ENCODE data around the gene PLEKHM3.
"Not testable (repeated sequence)": the region's sequence is repeated elsewhere in the genome, so short reads cannot be mapped to it uniquely, and the experiment has no call there.

The PLEKHM3 gene

DNA sequence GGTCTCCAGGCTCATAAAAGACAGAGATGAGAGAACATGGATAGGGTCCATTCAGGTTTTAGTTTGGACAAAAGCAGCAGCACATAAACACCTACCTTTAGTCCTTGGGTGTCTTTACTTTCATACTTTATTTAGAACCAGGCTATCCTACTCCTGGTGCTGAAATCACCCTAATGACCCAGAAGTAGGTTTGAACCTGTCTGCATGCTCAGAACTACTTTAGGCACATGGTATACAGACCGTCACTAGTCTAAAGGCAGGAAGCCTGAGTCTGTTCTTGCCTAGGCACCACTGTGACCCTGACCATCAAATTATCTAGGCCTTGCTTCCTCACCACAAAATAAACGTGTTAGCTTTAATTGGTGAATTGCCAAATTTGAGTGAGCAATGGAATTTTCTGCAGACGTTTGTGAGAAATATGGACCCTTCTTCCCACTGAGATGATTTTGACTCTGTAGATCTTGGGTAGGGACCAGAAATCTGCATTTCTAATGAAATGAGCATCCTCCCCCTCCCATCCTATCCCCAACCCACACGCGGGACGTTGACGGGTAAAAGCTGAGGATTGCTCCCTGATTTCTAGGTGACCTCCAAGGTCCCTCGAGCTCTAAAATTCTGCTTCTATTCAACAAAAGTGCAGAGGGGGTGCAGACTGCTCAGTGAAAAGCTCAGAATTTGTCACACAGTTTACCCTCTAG, 75.1 kb downstream of the PLEKHM3 start:
- FAIRE-seq, result no peak

DNA sequence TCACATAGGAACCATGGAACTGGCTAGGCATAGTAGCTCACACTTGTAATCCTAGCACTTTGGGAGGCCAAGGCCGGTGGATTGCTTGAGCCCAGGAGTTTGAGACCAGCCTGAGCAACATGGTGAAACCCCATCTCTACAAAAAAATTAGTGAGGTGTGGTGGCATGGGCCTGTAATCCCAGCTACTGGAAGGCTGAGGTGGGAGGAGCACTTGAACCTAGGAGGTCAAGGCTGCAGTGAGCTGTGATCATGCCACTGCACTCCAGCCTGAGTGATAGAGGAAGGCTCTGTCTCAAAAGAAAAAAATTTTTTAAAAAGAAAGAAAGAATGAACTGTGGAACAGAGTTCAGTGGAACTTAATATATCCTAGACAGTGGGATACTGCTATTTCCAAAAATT, 76.1 kb downstream of the PLEKHM3 start:
- FAIRE-seq, result not testable (repeated sequence)

DNA sequence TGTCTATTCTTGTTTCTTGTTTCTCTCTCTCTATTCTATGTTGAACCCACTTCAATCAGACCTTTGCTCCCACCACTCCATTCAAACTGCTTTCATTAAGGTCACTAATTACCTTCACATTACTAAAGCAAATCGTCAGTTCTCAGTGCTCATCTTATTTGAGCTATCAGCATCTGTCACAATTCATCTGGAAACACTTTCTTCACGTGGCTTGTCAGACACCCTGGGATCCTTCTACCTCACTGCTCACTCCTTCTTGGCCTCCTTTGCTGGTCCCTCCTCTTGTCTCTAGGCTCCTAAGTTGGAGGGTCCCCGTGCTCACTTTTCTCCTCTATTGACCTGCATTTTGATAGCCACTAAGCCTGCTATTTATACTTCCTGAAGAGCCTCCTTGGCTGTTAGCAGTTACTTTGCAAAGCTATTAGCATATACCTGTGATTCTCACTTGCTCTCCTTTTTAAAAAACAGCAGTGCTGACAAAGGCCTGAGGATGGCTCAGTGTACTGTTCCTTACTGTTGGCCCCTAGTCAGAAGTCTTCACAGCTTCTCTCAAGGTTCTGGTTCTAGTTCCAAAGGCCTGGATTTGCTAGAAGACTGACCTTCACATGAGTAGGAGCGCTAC, 80.2 kb downstream of the PLEKHM3 start:
- no peak for FAIRE-seq

DNA sequence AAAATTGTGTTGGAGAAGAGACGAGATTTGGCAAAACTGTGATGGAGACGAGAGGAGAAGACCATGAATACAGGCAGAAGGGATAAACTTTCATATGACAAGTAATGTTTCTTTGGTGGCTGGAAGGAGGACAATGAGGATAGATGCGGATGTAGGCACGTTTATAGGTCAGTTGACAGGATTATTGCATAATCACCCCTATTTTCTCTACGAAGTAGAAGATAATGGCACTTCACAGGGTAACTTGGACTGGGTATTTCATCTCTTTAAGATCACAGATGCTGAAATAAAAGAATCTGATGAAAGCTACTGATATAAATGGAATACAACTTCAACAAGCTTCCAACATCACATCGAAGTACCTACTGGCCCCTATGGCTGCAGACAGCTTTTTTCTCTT, 81.0 kb downstream of the PLEKHM3 start:
- no peak for FAIRE-seq

DNA sequence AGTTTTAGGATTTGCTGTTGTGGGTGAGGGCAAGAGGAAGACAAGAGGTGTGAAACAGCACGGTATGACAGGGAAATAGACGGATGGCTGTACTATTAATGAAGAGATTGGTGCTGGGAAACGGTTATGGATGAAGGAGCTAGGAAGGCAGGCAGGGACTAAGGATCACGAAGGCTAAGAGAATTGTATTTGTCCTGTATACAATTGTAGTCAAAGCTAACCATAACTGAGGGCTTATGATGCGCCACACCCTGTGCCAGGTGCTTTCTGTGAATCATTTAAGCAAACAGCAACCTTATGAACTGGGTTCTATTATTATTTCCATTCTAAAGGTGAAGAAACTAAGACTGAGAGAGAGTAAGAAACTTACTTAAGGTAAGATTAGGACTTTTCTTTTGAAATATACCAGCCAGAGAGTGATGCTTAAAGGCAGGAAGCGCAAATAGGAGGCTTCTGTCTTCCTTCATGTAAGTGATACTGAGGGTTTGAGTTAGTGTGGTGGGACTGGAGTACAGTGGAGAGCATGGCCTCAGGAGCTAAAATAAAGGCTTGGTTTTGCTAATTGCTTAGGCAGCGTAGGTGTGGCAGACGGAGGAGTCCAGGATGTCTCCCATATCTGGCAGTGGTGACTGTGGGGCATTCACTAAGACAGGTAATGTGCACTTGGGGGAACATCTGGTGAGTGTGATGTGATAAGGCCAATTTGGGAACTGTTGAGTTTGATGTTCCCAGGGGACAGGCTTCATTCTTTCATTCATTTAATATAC, 85.8 kb downstream of the PLEKHM3 start:
- no peak for FAIRE-seq

DNA sequence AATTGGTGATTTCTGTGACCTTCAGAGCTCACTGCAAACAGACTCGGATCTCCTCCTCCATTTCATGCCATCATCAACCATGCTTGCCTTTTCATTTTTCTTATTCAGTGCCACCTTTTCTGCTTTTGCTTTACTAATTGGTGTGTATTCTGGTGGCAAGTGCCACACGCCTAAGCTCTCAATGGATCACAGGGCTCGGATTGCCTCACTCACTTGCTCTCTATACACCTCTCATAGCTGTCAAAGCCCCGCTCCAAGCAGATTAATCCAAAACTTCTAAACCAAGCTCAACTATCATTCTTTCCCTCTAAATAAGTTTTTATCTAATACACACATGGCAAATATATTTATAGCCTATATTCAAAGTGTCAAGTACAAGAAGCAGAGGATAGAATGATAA, 86.4 kb downstream of the PLEKHM3 start:
- no peak for FAIRE-seq

DNA sequence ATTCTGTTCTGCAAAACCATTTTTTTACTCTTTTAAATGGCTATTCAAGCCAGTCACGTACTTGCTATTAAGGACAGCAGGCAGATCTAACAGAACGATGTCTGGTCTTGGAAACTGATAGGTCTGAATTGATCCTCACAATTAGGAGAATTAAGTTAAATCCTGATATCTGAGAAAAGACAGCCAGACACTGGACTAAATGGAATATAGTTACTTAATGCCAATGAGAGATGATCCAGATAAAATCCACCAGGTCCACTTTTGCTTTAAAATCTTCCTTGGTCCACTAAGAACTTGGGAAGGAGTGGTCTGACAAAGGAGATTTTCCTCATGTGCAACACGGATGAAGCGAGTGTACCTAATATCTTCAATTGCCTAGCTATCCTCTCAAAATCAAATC, 86.9 kb downstream of the PLEKHM3 start:
- no peak for FAIRE-seq

DNA sequence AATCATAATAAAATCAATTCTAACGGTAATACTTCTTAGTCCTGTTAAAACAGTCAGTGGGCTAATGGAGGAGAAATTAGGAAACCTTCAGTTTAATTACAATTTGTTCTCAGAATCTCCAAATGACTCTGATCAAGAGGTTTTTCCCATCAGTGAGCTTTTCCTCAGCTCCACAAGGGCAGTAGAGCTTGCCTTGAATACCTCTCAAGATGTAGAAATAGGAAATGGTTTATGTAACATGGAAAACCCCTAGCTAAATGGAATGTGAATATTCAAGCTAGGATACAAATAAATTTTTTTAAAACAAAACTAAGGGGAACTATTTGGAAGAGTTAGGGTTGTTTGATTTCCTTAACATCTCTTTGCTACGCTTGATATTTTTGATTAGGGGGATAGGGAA, 87.5 kb downstream of the PLEKHM3 start:
- no peak for FAIRE-seq

DNA sequence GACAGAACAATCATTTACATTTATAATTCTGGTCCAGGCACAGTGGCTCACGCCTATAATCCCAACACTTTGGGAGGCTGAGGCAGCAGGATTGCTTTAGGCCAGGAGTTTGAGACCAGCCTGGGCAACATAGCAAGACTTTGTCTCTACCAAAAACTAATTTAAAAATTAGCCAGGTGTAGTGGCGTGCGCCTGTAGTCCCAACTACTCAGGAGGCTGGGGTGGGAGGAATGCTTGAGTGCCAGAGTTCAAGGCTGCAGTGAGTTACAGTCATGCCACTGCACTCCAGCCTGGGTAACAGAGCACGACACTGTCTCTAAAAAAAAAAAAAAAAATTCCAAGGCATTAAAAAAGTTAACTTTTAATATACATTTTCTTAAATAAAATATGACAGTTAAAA, 88.1 kb downstream of the PLEKHM3 start:
- FAIRE-seq, result no peak

DNA sequence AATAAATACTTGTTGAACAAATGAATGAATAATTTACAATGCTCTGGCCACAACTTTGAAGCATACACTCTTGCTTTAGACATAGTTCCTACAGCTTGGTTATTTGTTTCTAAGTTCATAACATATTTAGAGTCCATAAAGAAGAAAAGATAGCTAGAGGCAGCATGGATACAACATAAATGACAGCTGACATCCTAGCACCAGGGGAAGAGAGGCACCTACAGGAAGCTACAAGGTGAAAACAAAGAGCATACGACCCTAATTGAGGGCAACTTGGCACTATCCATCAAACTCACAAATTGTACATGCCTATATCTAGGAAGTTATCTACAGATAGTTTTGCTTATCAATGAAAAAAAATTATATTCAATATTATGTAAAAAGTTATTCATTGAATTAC, 88.9 kb downstream of the PLEKHM3 start:
- no peak for FAIRE-seq

DNA sequence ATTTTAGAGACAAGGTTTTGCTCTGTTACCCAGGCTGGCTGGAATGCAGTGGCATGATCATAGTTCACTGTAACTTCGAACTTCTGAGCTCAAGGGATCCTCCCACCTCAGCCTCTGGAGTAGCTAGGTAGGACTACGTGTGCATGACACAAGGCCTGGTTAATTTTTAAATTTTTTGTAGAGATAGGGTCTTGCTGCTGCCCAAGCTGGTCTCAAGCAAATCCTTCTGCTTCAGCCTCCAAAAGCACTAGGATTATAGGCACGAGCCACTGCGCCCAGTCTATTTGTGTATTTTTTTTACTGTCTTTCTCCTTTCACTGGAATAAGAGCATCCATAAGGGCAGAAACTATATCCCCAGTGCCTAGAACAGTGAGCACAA, 89.3 kb downstream of the PLEKHM3 start:
- FAIRE-seq, result no peak

DNA sequence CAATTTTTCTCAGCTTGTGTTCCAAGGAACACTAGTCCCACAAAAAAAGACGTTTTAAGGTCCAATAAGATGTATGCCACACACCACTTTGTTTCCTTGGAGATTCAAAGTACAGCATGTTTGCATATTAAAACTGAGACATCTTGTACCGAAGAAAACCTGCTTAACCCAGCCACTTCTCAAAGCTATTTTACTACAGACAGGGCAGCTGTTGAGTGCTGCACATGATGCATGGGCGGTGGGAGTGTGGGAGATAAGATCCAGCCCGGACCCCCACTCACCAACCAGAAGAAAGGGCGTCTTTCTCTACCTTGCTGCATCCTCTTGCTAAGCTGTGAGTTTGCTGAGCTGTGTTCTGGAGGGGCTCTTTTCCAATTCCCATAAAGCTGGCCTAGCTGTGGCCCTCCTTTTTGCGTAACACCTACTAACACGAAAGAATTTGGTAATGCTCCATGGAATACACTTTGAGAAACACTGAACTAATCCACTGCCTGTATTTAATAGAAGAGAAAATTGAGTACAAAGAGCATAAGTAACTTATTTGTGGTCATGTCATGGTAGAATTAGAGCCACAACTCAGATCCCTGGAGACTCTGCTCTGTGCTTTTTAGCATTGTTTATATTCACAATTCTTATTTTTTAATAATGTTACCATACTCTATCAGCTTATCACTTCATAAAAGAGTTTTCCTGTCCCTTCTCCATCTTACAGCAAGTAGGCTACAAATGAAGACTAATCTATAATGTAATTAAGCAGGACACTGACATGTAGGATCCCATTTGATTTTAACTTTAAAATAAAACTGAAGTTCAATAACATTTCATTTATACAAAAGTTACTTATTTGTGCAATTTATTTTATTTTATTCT, 90.0 kb downstream of the PLEKHM3 start:
- no peak for FAIRE-seq

DNA sequence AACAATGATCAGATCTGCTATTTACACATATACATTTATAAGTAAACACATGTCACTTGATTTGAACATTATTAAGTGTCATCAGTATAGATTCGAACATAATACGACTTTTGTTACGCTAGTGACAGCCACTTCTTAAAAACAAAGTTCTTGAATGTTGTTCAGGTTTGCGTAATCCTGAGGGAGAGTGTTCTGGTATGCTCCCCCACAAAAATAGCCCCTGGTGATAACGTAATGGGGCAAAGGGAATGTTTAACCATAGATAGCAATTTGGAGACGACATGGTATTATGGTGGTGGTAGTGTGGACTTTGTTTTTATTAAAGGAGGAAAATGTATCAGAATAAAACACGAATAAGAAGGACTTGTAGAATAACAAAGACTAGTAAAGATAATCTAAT, 90.6 kb downstream of the PLEKHM3 start:
- no peak for FAIRE-seq

DNA sequence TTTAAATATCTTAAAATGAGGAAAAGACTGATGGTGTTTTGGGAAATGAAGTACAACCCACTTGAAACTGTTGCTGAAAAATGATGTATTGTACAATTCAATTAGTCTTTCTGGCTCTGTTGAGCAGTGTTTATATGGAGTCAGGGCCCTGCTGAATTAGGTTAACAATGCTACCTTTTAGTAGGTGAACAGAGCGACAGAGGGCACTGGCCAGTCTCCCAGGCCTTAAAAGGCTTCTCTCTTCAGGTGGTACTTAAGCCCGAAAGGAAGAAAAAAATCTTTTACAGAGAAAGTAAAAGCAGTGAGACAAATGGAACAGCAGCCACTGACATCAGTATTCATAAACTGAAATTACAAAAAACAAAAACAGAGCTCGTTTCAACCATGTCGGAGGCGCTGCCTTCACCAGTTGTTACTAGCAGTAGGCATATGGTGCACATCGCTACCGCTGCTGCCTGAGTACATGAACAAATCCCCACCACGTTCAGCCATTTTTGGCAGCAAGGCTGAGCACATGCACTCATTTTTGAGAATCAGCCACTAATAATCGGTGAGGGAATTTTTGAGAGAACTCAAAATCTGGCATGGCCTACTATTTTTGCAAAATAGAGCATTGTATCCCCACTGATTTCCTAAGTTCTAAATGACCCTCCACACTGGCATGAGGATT, 91.8 kb downstream of the PLEKHM3 start:
- no peak for FAIRE-seq

DNA sequence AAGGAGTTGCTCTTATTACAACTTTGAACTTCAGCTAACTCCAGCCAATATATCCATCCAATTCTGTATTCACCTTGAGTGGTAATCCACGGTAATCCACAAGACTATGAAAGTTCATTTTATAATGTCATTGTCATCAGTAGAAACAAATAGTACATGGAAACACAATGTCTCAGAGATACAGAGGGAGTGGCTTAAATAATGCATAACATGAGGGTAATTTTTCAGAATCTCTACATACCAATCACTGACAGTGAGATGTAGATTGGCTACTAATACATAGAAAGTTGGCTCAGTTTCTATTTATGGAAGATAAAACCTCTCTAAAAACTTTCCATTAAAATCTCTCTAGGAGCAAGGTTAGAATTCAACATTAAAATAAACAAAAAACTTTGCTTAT, 93.2 kb downstream of the PLEKHM3 start:
- no peak for FAIRE-seq

DNA sequence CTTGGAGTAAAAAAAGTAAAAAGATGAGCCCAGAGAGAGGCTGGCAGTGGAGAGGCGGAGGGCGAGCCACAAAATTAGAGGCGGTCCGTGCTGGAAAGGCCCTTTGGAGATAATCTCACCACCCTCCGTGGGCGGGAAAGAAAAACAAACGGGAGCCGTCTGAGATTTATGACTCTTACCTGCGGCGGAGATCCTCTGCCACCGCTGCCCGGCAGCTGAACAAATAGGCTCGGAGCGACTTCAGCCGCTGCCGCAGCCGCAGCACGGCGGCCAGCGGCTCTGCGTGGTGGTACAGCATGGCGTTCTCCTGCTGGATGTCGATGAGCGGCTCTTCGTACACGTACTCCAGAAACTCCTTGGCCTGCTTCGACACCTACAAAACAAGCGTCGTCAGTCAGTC, 94.6 kb downstream of the PLEKHM3 start:
- FAIRE-seq, result no peak

DNA sequence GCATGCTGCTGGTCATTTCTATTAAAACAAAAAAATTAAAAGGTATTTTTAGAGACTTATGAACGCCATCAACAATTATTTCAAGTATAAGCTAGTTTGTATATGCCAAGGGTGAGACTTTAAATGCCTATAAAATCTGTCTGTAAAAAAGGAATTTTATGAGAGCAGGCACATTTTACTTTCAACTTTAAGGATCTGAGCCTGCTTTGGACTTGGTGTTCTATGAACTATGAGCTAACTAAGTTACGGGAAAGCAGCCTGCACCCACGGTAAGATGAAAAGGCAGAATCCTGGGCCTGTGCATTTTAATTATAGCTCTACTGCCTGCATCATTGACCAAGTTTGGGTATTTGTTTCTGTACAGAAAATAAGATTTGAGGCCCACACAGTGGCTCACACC, 95.4 kb downstream of the PLEKHM3 start:
- FAIRE-seq, result no peak

DNA sequence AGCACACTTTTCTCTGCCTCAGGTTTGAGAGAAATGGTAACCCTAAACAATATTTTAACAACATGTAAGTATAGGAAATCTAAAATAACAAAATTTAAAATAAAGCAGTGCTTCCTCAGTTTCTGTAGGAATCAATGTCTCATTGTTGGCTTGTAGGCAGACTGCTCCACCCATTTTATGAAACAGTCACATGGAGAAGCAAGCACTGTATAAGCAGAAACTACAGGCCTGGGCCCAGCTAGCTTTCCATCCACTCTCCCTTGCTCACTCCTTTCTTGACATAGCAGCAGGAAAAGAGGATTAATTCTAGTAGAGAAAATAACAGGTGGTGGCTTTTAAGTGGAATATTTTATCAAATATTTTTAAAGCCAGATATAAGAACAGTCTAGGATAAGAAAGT, 97.2 kb downstream of the PLEKHM3 start:
- FAIRE-seq, result no peak

DNA sequence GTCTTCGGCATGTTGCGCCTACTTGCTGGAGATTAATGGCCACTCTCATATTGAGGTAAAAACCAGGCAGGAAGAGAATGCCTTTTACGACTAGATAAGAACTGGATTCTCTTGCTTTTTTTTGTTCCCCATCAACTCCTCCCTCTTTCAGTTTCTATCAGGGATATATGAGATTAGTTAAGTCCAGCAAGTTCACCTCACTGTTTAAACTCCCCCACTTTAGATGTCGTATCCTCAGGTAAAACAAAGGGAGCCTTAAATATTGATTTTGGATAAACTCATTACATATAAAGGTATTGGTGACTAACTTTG, 98.4 kb downstream of the PLEKHM3 start:
- no peak for FAIRE-seq

DNA sequence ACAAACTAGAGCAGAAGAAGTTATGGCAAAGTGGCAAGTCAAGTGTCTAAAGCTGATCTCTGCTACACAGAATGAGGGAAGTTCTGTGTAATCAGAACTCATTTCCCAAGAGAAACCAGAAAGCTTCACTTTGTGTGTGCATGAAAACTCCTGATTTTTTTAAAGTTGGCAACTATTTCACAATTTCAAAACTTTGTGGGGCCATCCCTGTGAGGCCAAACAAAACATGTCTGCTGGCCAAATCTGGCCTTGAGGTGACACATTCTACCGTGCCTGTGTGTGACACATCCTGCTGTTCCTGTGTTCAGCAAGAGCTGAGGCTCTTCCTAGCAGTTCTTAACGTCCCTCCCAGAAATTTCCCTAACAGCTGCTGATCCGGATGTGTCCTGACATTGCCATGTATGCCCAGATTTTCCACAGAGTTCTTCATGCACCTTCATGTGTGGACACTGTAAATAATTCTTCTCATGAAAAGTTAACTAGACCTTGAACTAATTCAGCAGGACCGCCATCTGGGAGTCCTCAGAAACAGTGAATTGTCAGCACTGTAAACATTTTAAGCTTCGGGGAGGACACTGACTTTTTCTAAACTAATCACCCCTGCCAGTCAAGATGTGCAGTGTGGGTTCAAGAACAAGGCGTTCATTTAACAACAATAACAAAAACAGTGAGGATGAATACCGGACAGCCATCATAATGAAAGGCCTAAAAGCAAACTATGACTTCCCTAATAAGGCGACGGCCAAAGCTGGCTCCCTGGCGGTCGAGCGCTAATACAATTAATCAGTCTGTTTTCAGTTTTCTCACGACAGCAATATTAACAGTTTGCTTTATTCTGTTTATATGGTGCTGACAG, 99.0 kb downstream of the PLEKHM3 start:
- FAIRE-seq, result no peak

DNA sequence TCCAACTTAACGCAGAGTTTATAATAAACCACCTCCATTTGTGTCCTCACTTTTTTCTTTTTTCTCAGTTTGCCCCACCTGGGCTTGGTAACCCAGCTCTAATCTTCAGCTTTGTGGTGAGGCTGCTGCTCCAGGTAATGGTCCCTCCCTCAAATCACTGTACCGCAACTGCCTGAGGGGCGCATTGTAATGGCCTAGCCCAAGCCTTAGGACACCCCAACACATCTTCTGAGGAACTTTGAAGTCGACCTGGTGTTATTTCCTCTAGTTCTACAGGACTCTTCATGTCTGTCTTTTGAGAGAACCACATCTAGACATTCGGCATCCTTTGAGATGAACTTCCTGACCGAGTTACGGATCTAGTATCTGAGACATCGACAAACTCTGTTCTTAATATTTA, 99.7 kb downstream of the PLEKHM3 start:
- FAIRE-seq, result no peak

DNA sequence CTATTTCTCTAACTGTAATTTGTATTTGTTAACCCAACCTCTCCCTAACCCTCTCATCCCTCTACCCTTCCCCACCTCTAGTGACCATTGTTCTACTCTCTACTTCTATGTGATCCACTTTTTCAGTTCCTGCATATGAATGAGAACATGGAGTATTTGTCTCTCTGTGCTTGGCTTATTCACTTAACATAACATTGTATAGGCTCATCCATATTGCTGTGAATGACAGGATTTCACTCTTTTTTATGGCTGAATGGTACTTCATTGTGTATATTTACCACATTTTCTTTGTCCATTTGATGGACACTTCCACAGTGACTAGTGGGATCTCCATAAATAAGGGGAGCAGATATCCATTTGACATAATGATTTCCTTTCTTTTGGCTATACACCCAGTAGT, 103.7 kb downstream of the PLEKHM3 start:
- FAIRE-seq, result no peak
